Stimulated activated CD4-positive, alpha-beta T cell treated with anti-CD3 and anti-CD28 coated beads, Interleukin-4, amount 100 ng/mL, for 1 hour (primary cell): ENCODE measurements around the gene ARHGEF17.
A peak's percentile ranks its signal among the peaks of the same experiment; 100 is the strongest.
"Not testable (repeated sequence)": the region's sequence is repeated elsewhere in the genome, so short reads cannot be mapped to it uniquely, and the experiment has no call there.

Experiments
- DNase-seq: peaks from one replicate; pipeline ENCODE4 v3.0.0-alpha.2; 2020

Gene ARHGEF17

GRCh38 chr11:73274191-73274590 is 33.9 kb upstream of the ARHGEF17 start:
- DNase-seq: not testable (repeated sequence)

- no peak for DNase-seq
Observed at GRCh38 chr11:73274722-73275380, 33.2 kb upstream of the ARHGEF17 start.

GRCh38 chr11:73275381-73275750 is 32.7 kb upstream of the ARHGEF17 start:
- DNase-seq: no peak

GRCh38 chr11:73277467-73277866 is 30.6 kb upstream of the ARHGEF17 start:
- no peak for DNase-seq

GRCh38 chr11:73280626-73281025 is 27.4 kb upstream of the ARHGEF17 start:
- no peak for DNase-seq

- DNase-seq: no peak
Observed at GRCh38 chr11:73281201-73281741, 26.8 kb upstream of the ARHGEF17 start.

- no peak for DNase-seq
Observed at GRCh38 chr11:73281796-73282660, 26.0 kb upstream of the ARHGEF17 start.

GRCh38 chr11:73283276-73284000 is 24.6 kb upstream of the ARHGEF17 start:
- no peak for DNase-seq

- DNase-seq: no peak
Observed at GRCh38 chr11:73284106-73284505, 24.0 kb upstream of the ARHGEF17 start.

GRCh38 chr11:73285721-73286120 is 22.4 kb upstream of the ARHGEF17 start:
- DNase-seq: no peak

GRCh38 chr11:73286240-73286810 is 21.8 kb upstream of the ARHGEF17 start:
- DNase-seq: no peak

GRCh38 chr11:73287400-73288101 is 20.5 kb upstream of the ARHGEF17 start:
- no peak for DNase-seq

GRCh38 chr11:73288192-73288872 is 19.7 kb upstream of the ARHGEF17 start:
- no peak for DNase-seq

GRCh38 chr11:73288873-73289707 is 19.0 kb upstream of the ARHGEF17 start:
- DNase-seq: peak; percentile 42

- DNase-seq: no peak
Observed at GRCh38 chr11:73290536-73290935, 17.5 kb upstream of the ARHGEF17 start.

- no peak for DNase-seq
Observed at GRCh38 chr11:73291196-73291595, 16.9 kb upstream of the ARHGEF17 start.

- DNase-seq: no peak
Observed at GRCh38 chr11:73291781-73292524, 16.1 kb upstream of the ARHGEF17 start.

GRCh38 chr11:73292525-73292894 is 15.6 kb upstream of the ARHGEF17 start:
- no peak for DNase-seq

- DNase-seq: no peak
Observed at GRCh38 chr11:73293356-73293936, 14.6 kb upstream of the ARHGEF17 start.

GRCh38 chr11:73294604-73295003 is 13.5 kb upstream of the ARHGEF17 start:
- DNase-seq: no peak
